T-helper 1 cell treated with Interleukin-12 subunit alpha and Interleukin-12 subunit beta and Interleukin-4 antibody, amounts not matched to agents 30 ng/mL and 1 ng/mL, for 36 hours (primary cell): ENCODE data around the gene RRAGC. TPM values are rescaled to one million over a fixed set of nuclear protein-coding genes. Genes with fewer than 3 reads are reported as not detected.

ENCODE experiments used
- intact Hi-C: fragments of 100-400 bp; cut with micrococcal nuclease; formaldehyde crosslinking; loops from one replicate; pipeline ENCODE4 v1.15.1; 2024
- total RNA-seq: library from RNA; stranded (reverse); gene quantifications from 2 replicates; pipeline ENCODE4 v1.2.3, GENCODE V29; 2022

Gene RRAGC
- total RNA-seq: 21.9 and 22.1 TPM in 2 replicates

GRCh38 chr1:38859561-38860453 is at the start of gene RRAGC:
Gene RRAGC, minus strand, starts transcription at chr1:38859772. Its CDS starts 126 bp downstream, at chr1:38859646.
- intact Hi-C loops: loop anchor here (1.0 to 10.0 kb wide), 10 partner anchors 13 to 1385 kb away; partner anchors contain the start of genes AKIRIN1, CDCA8, MYCBP and NDUFS5

GRCh38 chr1:38908821-38909220 is 49.2 kb upstream of the RRAGC start:
- intact Hi-C loops: no loop called here

- intact Hi-C loops: no loop called here
Observed at GRCh38 chr1:38905985-38906384, 46.4 kb upstream of the RRAGC start.

- intact Hi-C loops: no loop called here
Observed at GRCh38 chr1:38899560-38899959, 40.0 kb upstream of the RRAGC start.

- intact Hi-C loops: no loop called here
Observed at GRCh38 chr1:38898653-38899230, 39.2 kb upstream of the RRAGC start.

- intact Hi-C loops: no loop called here
Observed at GRCh38 chr1:38896169-38896568, 36.6 kb upstream of the RRAGC start.

- intact Hi-C loops: no loop called here
Observed at GRCh38 chr1:38892976-38893375, 33.4 kb upstream of the RRAGC start.

GRCh38 chr1:38891753-38892152 is 32.2 kb upstream of the RRAGC start:
- intact Hi-C loops: no loop called here

- intact Hi-C loops: no loop called here
Observed at GRCh38 chr1:38889589-38889988, 30.0 kb upstream of the RRAGC start.

GRCh38 chr1:38888423-38889333 is 29.1 kb upstream of the RRAGC start:
- intact Hi-C loops: no loop called here

- intact Hi-C loops: no loop called here
Observed at GRCh38 chr1:38885092-38885491, 25.5 kb upstream of the RRAGC start.

GRCh38 chr1:38881487-38881886 is 21.9 kb upstream of the RRAGC start, which contains the start of gene GJA9:
Gene GJA9, minus strand, starts transcription at chr1:38881587. Its CDS starts 5,489 bp downstream, at chr1:38876098.
- intact Hi-C loops: no loop called here

GRCh38 chr1:38875811-38876210 is 16.2 kb upstream of the RRAGC start:
- intact Hi-C loops: no loop called here

- intact Hi-C loops: loop anchor here (1.0 to 5.0 kb wide), 10 partner anchors 14 to 1183 kb away; partner anchors contain the start of genes AKIRIN1, NDUFS5, PABPC4 and RRAGC
Observed at GRCh38 chr1:38873027-38873969, 13.7 kb upstream of the RRAGC start, which contains the start of gene MYCBP. Gene MYCBP, minus strand, starts transcription at chr1:38873348. Its CDS starts 43 bp downstream, at chr1:38873305.

- intact Hi-C loops: loop anchor here (1.0 to 5.0 kb wide), 10 partner anchors 13 to 1182 kb away; partner anchors contain the start of genes AKIRIN1, NDUFS5, PABPC4 and RRAGC
Observed at GRCh38 chr1:38872401-38873026, 12.9 kb upstream of the RRAGC start.

GRCh38 chr1:38870996-38871395 is 11.4 kb upstream of the RRAGC start:
- intact Hi-C loops: loop anchor here (5.0 kb wide), 2 partner anchors 321 to 1009 kb away; no protein-coding TSS in a partner anchor

GRCh38 chr1:38867208-38867607 is 7.6 kb upstream of the RRAGC start:
- intact Hi-C loops: no loop called here

- intact Hi-C loops: no loop called here
Observed at GRCh38 chr1:38865112-38865715, 5.6 kb upstream of the RRAGC start.

GRCh38 chr1:38860454-38860795 is 853 bp upstream of the RRAGC start:
- intact Hi-C loops: no loop called here
